GM10248 (cell line): ENCODE results near the gene KIF26B.

ENCODE experiments used
- CTCF ChIA-PET: fragments of 300-600 bp; sonication (Branson Sonifier 250); formaldehyde crosslinking; extraction: SDS; loops from one replicate; lab custom pipeline; 2021; ENCODE audit warnings: antibody characterized with exemption; lab: Yijun Ruan, JAX
- POLR2A ChIA-PET: fragments of 350-650 bp; sonication (Branson Sonifier 250); formaldehyde crosslinking; extraction: SDS; loops from one replicate; lab custom pipeline; 2020; ENCODE audit warnings: antibody characterized with exemption; lab: Yijun Ruan, JAX
- DNase-seq: peaks from one replicate; pipeline ENCODE4 v3.0.0; 2012; ENCODE audit errors: extremely low spot score
- CTCF ChIP-seq: IDR thresholded peaks from 2 replicates; pipeline ENCODE4 v1.5.1; 2012; ENCODE audit warnings: mild to moderate bottlenecking, low read depth; ENCODE audit errors: extremely low read depth, missing control alignments, control extremely low read depth

The KIF26B gene

GRCh38 chr1:245485996-245486395 is 331.2 kb downstream of the KIF26B start:
- no peak for TF ChIP-seq CTCF
- DNase-seq, result no peak
- POLR2A ChIA-PET, result no interaction called here
- CTCF ChIA-PET, result interaction anchor here (1.1 kb wide), 1 partner anchor 9 kb away, joined by 3 read pairs; no protein-coding TSS in a partner anchor

- ChIA-PET CTCF (interaction anchor here (1.1 to 1.2 kb wide), 3 partner anchors 9 to 17 kb away, joined by 3 read pairs; no protein-coding TSS in a partner anchor), POLR2A (no interaction called here)
- no peak for DNase-seq
- TF ChIP-seq CTCF, result no peak
These were observed 332.1 kb downstream of the KIF26B start for GRCh38 chr1:245486775-245487470.

GRCh38 chr1:245488346-245489129 is 333.8 kb downstream of the KIF26B start:
- ChIA-PET POLR2A (no interaction called here), CTCF (interaction anchor here (0.7 to 1.2 kb wide), 2 partner anchors 9 to 22 kb away, joined by 3 read pairs; no protein-coding TSS in a partner anchor)
- TF ChIP-seq CTCF, result no peak
- DNase-seq, result no peak

- ChIA-PET CTCF (interaction anchor here (1.7 kb wide), 1 partner anchor 10 kb away, joined by 3 read pairs; no protein-coding TSS in a partner anchor), POLR2A (no interaction called here)
- DNase-seq, result no peak
- no peak for TF ChIP-seq CTCF
These were observed 335.1 kb downstream of the KIF26B start for GRCh38 chr1:245489838-245490237.

- ChIA-PET POLR2A (no interaction called here), CTCF (no interaction called here)
- DNase-seq, result no peak
- no peak for TF ChIP-seq CTCF
These were observed 338.2 kb downstream of the KIF26B start for GRCh38 chr1:245493029-245493428.

- POLR2A ChIA-PET, result no interaction called here
- no peak for DNase-seq
- no peak for TF ChIP-seq CTCF
- CTCF ChIA-PET, result interaction anchor here (1.1 kb wide), 1 partner anchor 8 kb away, joined by 3 read pairs; no protein-coding TSS in a partner anchor
These were observed 340.9 kb downstream of the KIF26B start for GRCh38 chr1:245495681-245496080.
